Spleen (tissue), 7 donors: Measurements from ENCODE around the gene ADAM11.
"Not testable (repeated sequence)": the region's sequence is repeated elsewhere in the genome, so short reads cannot be mapped to it uniquely, and the experiment has no call there.

Experiments used
- CTCF ChIP-seq, 11 experiments: fragments of 200-600 bp in 7 of 11; fragments of 450-650 bp in 4 of 11; sonication (generic) in 4 of 11; IDR thresholded peaks in 8 of 11; conservative IDR thresholded peaks in 3 of 11; 1 replicate in 7 of 11; 2 replicates in 4 of 11; pipeline versions ENCODE4 v1.4.0 to v1.8.0; 2016 to 2021; ENCODE audit warnings: antibody characterized with exemption in 11 of 11, inconsistent platforms in 4 of 11, mild to moderate bottlenecking in 1 of 11
- POLR2A ChIP-seq, 3 donors: fragments of 450-650 bp; IDR thresholded peaks; one replicate each; pipeline ENCODE4 v1.5.1; 2017; ENCODE audit warnings: antibody characterized with exemption in 3 of 3, mild to moderate bottlenecking in 1 of 3
- POLR2AphosphoS5 ChIP-seq, 3 donors: sonication (generic); formaldehyde crosslinking; IDR thresholded peaks; one replicate each; pipeline ENCODE4 v1.5.1; 2017; ENCODE audit warnings: antibody characterized with exemption in 3 of 3
- donor health status: DM: no; HTN: no; CAD: no; lungs with moderate emphysema.
- donor health status: DM: no; HTN: no; CAD: no.
- donor health status: DM: no; HTN: no; CAD: no.

GRCh38 chr17:44726121-44726520, 32.7 kb upstream of the ADAM11 start:
- not testable (repeated sequence) for TF ChIP-seq CTCF (IDR thresholded peaks at IDR 0.05 in 8 of 11, conservative IDR thresholded peaks at IDR 0.05 in 3 of 11); POLR2A (IDR thresholded peaks at IDR 0.05); POLR2AphosphoS5 (IDR thresholded peaks at IDR 0.05)
